Right atrium auricular region (tissue), 2 donors: ENCODE results near the gene FAM120A. TPM values are rescaled to one million over a fixed set of nuclear protein-coding genes. Genes with fewer than 3 reads are reported as not detected.

Experiments
- DNase-seq: peaks from one replicate; pipeline ENCODE4 v3.0.0-alpha.2; 2019; ENCODE audit warnings: low spot score
- H3K27ac ChIP-seq, 2 donors: fragments of 200-600 bp; sonication (generic); 1 replicate in 1 of 2; 2 replicates in 1 of 2; pipeline ENCODE4 v1.5.1; 2016 to 2019
- H3K27me3 ChIP-seq, 2 donors: fragments of 200-600 bp; sonication (generic); one replicate each; pipeline versions ENCODE4 v1.5.1 to v1.6.0; 2017 to 2019
- H3K36me3 ChIP-seq: fragments of 200-600 bp; sonication (generic); one replicate; pipeline ENCODE4 v1.5.1; 2016
- H3K4me1 ChIP-seq, 2 donors: fragments of 200-600 bp; sonication (generic); one replicate each; pipeline versions ENCODE4 v1.5.1 to v1.6.0; 2017 to 2019
- H3K4me3 ChIP-seq, 2 donors: fragments of 200-600 bp; sonication (generic); 1 replicate in 1 of 2; 2 replicates in 1 of 2; pipeline ENCODE4 v1.5.1; 2017 to 2019; ENCODE audit warnings: mild to moderate bottlenecking in 1 of 2, moderate library complexity in 1 of 2
- H3K9me3 ChIP-seq, 2 donors: fragments of 200-600 bp; sonication (generic); one replicate each; pipeline ENCODE4 v1.5.1; 2019
- total RNA-seq, 2 donors: library from RNA; depleted of rRNA; stranded (reverse); fragments of >200 nt; gene quantifications; one replicate each; pipeline ENCODE4 v1.1.0, GENCODE V29; 2016
- TF ChIP-seq, protein P1 (sequence below), 2 donors: fragments of 200-600 bp; sonication (generic); IDR thresholded peaks; one replicate each; pipeline ENCODE4 v1.5.1; 2019; ENCODE audit warnings: antibody characterized with exemption in 2 of 2

Gene FAM120A
- total RNA-seq, 2 donors from 2014 or later, result 79.1 to 88.7 TPM

DNA sequence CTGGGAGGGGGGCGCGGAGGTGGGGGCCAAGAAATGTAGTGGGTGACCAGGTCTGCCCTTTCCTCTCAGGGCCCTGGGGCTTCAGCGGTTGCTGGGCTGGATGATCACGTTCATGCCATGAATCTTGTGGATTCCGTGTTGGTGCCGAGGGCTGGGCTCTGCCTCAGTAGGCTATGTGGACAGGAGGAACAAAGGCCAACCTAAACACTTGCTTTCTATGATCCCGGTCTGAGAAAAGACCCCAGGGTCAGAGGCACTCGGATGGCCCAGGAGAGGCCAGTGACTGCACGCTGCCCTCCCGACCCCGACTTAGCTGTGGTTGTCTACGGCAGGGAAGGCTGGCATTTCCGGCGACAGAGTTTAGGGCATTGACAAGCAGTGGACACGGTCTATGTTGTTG is 151.5 kb downstream of the FAM120A start:
- no peak overlapping the region for H3K27ac ChIP-seq
- TF ChIP-seq, protein P1, sequence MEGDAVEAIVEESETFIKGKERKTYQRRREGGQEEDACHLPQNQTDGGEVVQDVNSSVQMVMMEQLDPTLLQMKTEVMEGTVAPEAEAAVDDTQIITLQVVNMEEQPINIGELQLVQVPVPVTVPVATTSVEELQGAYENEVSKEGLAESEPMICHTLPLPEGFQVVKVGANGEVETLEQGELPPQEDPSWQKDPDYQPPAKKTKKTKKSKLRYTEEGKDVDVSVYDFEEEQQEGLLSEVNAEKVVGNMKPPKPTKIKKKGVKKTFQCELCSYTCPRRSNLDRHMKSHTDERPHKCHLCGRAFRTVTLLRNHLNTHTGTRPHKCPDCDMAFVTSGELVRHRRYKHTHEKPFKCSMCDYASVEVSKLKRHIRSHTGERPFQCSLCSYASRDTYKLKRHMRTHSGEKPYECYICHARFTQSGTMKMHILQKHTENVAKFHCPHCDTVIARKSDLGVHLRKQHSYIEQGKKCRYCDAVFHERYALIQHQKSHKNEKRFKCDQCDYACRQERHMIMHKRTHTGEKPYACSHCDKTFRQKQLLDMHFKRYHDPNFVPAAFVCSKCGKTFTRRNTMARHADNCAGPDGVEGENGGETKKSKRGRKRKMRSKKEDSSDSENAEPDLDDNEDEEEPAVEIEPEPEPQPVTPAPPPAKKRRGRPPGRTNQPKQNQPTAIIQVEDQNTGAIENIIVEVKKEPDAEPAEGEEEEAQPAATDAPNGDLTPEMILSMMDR (IDR thresholded peaks at IDR 0.05), result no peak
- no peaks in the 10 kb centered on the region for H3K36me3 ChIP-seq
- H3K4me3 ChIP-seq, result no peak overlapping the region
- H3K9me3 ChIP-seq, result peaks cover 0 to 10% of the 10 kb centered on the region in 2 donors
- no peaks in the 10 kb centered on the region for H3K27me3 ChIP-seq
- peak; percentile 32 for DNase-seq
- peaks cover 0 to 33% of the 10 kb centered on the region in 2 donors for H3K4me1 ChIP-seq

DNA sequence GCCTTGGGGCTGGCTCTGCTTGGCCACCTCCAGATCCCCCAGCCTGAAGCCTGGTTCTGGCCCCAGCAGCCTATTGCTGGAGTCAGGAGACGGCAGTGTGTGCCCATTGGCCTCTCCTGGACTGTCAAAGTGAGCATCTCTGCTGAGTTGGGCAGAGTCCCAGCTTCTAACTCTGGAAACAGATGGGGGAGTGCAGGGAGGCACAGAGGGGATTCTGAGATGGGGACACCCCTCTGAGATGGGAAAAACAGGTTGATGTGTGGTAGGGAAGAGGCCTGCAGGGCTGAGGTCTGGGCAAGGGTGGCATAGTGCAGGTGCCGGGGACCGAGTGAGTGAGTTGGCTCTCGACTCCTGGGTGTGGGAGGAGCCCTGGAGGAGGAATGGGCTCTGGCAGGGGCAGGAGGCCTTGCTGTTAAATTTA is 152.4 kb downstream of the FAM120A start:
- TF ChIP-seq, protein P1 (IDR thresholded peaks at IDR 0.05), result no peak
- DNase-seq, result no peak
- Histone ChIP-seq H3K27ac (no peak overlapping the region), H3K4me1 (peaks cover 0 to 24% of the 10 kb centered on the region in 2 donors), H3K4me3 (no peak overlapping the region), H3K36me3 (no peaks in the 10 kb centered on the region), H3K27me3 (no peaks in the 10 kb centered on the region), H3K9me3 (peaks cover 0 to 19% of the 10 kb centered on the region in 2 donors)

DNA sequence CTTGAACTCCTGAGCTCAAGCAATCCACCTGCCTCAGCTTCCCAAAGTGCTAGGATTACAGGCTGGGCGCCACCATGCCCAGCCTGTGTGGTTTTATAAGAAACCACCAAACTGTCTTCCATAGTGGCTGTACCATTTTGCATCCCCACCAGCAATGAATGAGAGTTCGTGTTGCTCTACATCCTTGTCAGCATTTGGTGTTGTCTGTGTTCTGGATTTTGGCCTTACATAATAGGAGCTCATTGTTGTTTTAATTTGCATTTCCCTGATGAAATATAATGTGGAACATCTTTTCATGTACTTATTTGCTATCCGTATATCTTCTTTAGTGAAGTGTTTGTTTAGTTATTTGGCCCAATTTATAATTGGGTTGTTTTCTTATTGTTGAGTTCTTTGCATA is 154.7 kb downstream of the FAM120A start:
- Histone ChIP-seq H3K4me3 (no peak overlapping the region), H3K27me3 (no peaks in the 10 kb centered on the region), H3K27ac (no peak overlapping the region), H3K36me3 (no peaks in the 10 kb centered on the region), H3K9me3 (peaks cover 10 to 38% of the 10 kb centered on the region in 2 donors), H3K4me1 (peaks cover 0 to 5% of the 10 kb centered on the region in 2 donors)
- no peak for DNase-seq
- TF ChIP-seq, protein P1 (IDR thresholded peaks at IDR 0.05), result no peak

DNA sequence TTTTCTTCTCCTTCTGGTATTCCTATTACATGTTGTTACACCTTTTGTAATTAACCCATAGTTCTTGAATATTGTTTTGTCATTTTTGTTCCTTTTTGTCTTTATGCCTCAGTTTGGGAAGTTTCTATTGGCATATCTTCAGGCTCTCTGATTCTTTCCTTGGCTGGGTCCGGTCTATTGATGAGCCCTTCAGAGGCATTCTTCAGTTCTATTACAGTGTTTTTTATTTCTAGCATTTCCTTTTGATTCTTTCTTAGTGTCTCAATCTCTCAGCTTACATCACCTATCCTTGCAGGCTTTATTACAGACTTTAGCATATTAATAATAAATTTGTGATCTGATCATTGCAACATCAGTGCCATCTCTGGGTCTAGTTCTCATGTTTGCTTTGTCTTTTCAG is 158.7 kb downstream of the FAM120A start:
- H3K27ac ChIP-seq, result no peak overlapping the region
- H3K27me3 ChIP-seq, result no peaks in the 10 kb centered on the region
- H3K36me3 ChIP-seq, result no peaks in the 10 kb centered on the region
- no peak for DNase-seq
- TF ChIP-seq, protein P1 (IDR thresholded peaks at IDR 0.05), result no peak
- H3K9me3 ChIP-seq, result peaks cover 10 to 38% of the 10 kb centered on the region in 2 donors
- peaks cover 0 to 18% of the 10 kb centered on the region in 2 donors for H3K4me1 ChIP-seq
- no peak overlapping the region for H3K4me3 ChIP-seq

DNA sequence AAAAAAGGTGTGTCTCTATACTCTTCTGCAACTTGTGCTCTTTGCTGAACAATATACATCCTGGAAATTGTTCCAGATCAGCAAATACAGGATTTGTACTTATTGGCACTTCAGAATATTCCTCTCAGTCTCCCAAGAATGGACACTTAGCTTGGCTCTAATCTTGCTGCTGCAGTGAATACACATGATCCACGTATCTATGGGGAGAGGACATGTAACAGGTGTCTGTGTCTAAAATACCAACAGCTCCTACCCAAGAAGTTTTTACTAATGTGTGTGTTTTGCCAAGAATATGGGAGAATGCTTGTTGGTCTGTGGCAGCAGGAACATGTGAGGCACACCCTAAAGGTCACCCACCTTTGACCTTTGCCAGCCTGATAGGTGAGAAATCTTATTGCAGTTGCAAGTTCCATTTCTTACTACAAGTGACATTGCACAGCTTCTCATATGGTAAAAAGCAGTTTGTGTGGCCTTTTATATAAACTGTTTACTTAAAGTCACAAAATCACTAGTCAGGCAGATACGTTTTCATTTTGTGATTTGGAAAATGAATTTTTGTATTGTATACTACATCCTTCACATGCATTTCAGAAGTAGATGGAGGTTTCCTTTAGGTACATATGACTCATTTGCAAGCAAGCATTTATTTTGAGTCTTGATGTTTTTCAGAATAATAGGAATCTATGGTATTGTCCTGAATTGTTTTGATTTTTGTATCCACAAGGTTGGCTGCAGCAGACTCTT is 160.7 kb downstream of the FAM120A start:
- peaks cover 0 to 24% of the 10 kb centered on the region in 2 donors for H3K4me1 ChIP-seq
- TF ChIP-seq, protein P1 (IDR thresholded peaks at IDR 0.05), result no peak
- no peak overlapping the region for H3K27ac ChIP-seq
- H3K27me3 ChIP-seq, result no peaks in the 10 kb centered on the region
- peaks cover 10 to 35% of the 10 kb centered on the region in 2 donors for H3K9me3 ChIP-seq
- no peaks in the 10 kb centered on the region for H3K36me3 ChIP-seq
- no peak overlapping the region for H3K4me3 ChIP-seq
- no peak for DNase-seq
